ENCODE measurements around the gene MAST4. TPM values are rescaled to one million over a fixed set of nuclear protein-coding genes. Genes with fewer than 3 reads are reported as not detected.
"Not testable (repeated sequence)": the region's sequence is repeated elsewhere in the genome, so short reads cannot be mapped to it uniquely, and the experiment has no call there.

MAST4 gene
- total and polyA plus RNA-seq, 2 donors: 12.9 to 69.1 TPM

DNA sequence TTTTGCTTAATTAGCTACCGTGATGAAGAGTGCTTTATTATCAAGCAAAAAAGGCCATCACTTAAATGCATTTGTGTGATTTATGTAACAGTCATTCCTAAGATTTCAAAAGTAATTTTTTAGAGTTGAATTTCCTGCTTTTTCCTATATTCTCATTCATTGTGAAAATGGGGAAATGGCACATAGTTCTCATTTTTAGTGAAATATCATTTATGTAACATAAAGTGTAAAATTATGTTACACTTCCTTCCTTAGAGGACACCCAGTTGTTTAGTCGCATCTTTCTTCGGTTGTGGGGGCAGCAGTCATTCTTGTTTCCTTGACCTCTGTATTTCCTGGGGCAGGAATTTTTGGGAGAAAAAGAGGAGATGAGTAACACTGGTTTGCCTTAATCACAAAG is 142.8 kb downstream of the MAST4 start:
- H3K4me1 ChIP-seq (ENCODE audit: insufficient read depth): no peaks in the 10 kb centered on the region
- 90% methylated on average over 3 of the region's 3 CpGs for WGBS
- H3K27ac ChIP-seq (ENCODE audit: low read depth): no peak overlapping the region
- no peak overlapping the region for H3K4me3 ChIP-seq (ENCODE audit: low read depth, low read length)
- H3K36me3 ChIP-seq (ENCODE audit: insufficient read depth): no peaks in the 10 kb centered on the region
- DNase-seq (ENCODE audit: extremely low spot score): no peak

DNA sequence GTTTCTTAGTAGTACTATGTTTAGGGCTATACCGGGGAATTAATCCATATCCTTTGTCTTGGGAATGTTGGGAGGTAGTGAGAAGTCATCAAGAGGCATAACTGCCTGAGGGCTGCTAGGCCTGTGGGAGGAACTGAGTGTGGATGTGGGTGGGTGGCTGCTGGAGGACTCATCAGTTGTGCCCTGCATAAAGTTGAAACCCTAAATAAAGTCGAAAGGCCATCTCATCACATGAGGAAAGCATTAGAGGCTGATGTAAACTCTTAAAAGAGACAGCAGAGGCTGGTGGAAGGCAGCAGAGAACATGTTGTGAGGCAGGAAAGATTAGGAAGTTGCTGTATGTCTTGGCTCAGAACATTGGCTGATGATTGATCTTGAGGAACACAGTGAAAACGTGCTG is 143.8 kb downstream of the MAST4 start:
- Histone ChIP-seq H3K4me3 (ENCODE audit: low read depth, low read length) (no peak overlapping the region), H3K36me3 (ENCODE audit: insufficient read depth) (no peaks in the 10 kb centered on the region), H3K27ac (ENCODE audit: low read depth) (no peak overlapping the region), H3K4me1 (ENCODE audit: insufficient read depth) (no peaks in the 10 kb centered on the region)
- 62% methylated on average over 3 of the region's 3 CpGs for WGBS
- DNase-seq (ENCODE audit: extremely low spot score): no peak

DNA sequence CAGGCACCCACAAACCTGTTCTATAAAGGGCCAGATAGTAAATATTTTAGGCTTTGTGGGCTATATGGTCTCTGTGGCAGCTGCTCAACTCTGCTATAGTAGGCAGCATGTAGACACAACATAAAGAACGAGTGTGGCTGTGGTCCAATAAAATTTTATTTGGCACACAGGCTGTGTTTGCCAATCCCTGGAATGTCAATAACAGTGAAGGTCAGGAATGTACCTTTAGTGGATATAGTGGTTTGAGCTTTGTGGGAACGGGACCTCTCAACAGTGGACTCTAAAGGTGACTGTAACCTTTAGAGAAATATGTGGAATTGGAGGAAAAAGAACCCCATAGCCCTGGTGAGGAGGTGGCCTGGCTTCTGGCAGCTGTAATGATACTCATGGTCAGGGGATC is 145.2 kb downstream of the MAST4 start:
- Histone ChIP-seq H3K27ac (ENCODE audit: low read depth) (no peak overlapping the region), H3K4me3 (ENCODE audit: low read depth, low read length) (no peak overlapping the region), H3K36me3 (ENCODE audit: insufficient read depth) (no peaks in the 10 kb centered on the region), H3K4me1 (ENCODE audit: insufficient read depth) (no peaks in the 10 kb centered on the region)
- no peak for DNase-seq (ENCODE audit: extremely low spot score)
- 81% methylated on average over 2 of the region's 2 CpGs for WGBS

DNA sequence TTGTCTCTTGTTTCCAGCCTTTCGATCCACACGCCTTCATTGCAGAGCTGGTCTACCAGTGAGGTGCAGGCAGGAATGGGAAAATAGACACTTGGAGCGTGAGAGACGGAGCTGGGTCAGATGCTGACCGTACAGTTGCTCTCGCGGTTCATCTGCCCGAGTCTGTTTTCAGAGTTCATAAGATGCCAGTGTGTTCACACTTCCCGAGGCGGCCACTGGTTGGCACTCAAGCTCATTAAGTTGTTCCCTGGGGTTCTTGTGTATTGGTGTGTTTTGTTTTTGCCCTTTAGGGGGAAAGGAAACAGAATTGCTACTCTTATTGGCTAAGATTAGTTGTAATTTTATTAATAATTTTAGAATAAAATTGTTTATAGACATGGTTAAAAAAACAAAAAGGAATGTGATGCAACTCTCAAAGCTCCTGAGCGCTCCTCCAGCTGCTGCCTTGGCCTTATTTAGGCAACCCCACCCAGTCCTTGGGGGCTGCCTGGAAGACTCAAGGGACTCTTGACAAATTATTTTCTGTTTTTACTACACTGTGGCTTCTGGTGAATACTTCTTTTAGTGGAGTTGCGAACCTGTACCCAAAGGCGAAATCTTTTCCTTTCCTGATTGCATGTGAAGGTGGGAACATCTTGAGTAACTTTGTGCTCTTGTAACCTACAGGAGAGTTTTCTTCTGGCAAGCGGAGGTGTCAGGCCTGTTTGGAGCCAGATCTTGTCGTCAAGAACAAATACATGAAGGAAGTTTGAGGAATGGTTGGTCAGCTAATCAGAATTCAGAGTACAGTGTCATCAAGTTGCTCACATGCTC is 146.1 kb downstream of the MAST4 start:
- WGBS: 73% methylated on average over 15 of the region's 15 CpGs

DNA sequence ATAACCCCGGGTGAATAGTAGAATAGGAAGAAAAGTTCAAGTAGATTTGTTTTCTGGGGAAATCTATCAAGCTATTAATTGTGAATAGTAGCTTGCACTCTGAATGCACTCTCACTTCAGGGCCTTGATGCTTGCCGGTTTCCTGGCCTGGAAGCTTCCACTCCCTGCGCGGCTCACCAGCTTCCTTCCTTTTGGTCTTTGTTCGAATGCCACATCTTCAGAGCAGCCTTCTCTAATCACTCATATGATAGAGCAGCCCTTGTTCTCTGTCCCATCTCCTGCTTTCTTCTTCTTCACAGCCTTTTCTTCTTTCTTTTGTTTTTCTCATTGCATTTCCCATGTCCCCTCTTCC is 146.7 kb downstream of the MAST4 start:
- Histone ChIP-seq H3K4me3 (ENCODE audit: low read depth, low read length) (no peak overlapping the region), H3K36me3 (ENCODE audit: insufficient read depth) (no peaks in the 10 kb centered on the region), H3K27ac (ENCODE audit: low read depth) (no peak overlapping the region), H3K4me1 (ENCODE audit: insufficient read depth) (no peaks in the 10 kb centered on the region)
- whole genome bisulfite sequencing: 68% methylated on average over 5 of the region's 5 CpGs
- no peak for DNase-seq (ENCODE audit: extremely low spot score)

More for the DNA sequence above, 146.1 kb downstream of the MAST4 start:
- Histone ChIP-seq H3K36me3 (ENCODE audit: insufficient read depth) (no peaks in the 10 kb centered on the region), H3K4me1 (ENCODE audit: insufficient read depth) (no peaks in the 10 kb centered on the region), H3K27ac (ENCODE audit: low read depth) (no peak overlapping the region), H3K4me3 (ENCODE audit: low read depth, low read length) (no peak overlapping the region)
- no peak for DNase-seq (ENCODE audit: extremely low spot score)

DNA sequence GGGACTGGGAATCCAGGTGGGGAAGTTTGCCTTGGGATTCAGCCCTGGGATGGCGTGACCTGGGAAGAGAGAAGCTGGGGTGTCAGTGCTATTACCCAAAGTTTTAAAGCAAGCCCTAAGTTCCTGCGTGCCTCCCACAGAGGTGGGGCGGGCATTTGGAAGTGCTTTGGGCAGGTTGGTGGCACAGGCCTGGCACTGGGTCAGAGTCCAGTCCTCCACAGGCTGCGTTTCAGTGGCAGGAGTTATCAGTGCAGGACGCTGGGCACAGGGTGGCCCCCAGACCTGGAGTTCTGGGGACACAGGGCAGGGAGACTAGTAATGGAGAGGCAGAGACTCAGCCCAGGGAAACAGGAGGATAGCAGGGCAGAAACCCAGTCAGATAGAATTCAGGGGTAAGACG is 147.2 kb downstream of the MAST4 start:
- no peak for DNase-seq (ENCODE audit: extremely low spot score)
- 97% methylated on average over 6 of the region's 6 CpGs for WGBS
- Histone ChIP-seq H3K36me3 (ENCODE audit: insufficient read depth) (no peaks in the 10 kb centered on the region), H3K4me3 (ENCODE audit: low read depth, low read length) (no peak overlapping the region), H3K4me1 (ENCODE audit: insufficient read depth) (no peaks in the 10 kb centered on the region), H3K27ac (ENCODE audit: low read depth) (no peak overlapping the region)

DNA sequence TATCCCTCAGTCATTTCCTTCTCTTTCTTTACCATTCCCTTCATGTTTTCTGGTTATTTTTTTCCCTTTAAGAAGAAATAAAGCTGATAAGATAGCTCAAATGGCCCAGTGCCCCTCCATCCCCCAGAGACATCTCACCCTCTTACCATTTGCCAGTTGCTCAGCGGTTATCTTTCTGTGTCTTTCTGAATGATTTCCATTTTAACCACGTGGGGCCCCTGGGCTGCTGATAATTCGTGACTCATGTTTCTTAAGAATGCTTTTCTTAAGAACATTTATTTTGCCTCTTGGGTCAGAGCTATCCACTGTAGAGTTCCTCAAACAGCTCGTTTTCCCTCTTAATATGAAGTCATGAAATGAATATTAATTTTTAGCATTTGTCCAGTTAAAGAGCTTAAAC is 147.8 kb downstream of the MAST4 start:
- Histone ChIP-seq H3K4me1 (ENCODE audit: insufficient read depth) (no peaks in the 10 kb centered on the region), H3K27ac (ENCODE audit: low read depth) (no peak overlapping the region), H3K4me3 (ENCODE audit: low read depth, low read length) (no peak overlapping the region), H3K36me3 (ENCODE audit: insufficient read depth) (no peaks in the 10 kb centered on the region)
- DNase-seq (ENCODE audit: extremely low spot score): no peak
- 47% methylated on average over 4 of the region's 4 CpGs for WGBS

DNA sequence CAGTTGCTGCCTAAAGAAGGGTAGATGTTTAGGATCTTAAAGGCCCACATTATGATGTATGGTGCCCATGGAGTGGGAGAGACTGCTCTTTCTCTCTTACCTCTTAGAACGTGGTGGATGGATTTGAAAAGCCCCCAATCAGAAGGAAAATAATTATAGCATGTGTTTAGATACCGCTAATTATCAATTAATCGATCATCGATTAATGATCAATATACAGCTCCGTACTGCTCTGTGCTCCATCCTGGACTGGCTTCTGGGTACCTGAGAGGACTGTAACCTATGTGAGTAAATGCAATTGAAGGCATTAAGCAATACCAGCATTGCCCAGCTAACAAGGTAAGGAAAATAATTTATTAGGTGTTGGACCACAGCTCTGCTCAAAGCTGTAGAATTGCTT is 149.1 kb downstream of the MAST4 start:
- WGBS: 94% methylated on average over 5 of the region's 5 CpGs
- no peak overlapping the region for H3K4me3 ChIP-seq (ENCODE audit: low read depth, low read length)
- H3K4me1 ChIP-seq (ENCODE audit: insufficient read depth): no peaks in the 10 kb centered on the region
- no peak for DNase-seq (ENCODE audit: extremely low spot score)
- no peak overlapping the region for H3K27ac ChIP-seq (ENCODE audit: low read depth)
- H3K36me3 ChIP-seq (ENCODE audit: insufficient read depth): no peaks in the 10 kb centered on the region

DNA sequence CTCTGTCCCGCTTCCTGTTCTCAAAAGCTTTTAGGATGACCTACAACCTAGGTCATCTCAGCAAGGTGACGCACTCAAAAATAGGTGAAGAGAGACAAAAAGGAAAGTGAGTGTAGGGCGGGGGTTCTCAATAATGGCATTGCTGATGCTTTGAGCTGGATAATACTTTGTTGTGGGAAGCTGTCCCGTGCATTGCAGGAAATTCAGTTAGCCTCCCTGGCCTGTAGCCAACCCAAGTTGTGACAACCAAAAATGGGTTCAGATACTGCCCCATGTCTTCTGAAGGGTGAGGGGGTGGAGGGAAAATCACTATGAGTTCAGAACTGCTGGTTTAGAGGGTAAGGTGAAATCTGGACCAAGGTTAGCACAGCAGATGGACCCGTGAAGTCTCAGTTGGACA is 151.4 kb downstream of the MAST4 start:
- H3K36me3 ChIP-seq (ENCODE audit: insufficient read depth): no peaks in the 10 kb centered on the region

DNA sequence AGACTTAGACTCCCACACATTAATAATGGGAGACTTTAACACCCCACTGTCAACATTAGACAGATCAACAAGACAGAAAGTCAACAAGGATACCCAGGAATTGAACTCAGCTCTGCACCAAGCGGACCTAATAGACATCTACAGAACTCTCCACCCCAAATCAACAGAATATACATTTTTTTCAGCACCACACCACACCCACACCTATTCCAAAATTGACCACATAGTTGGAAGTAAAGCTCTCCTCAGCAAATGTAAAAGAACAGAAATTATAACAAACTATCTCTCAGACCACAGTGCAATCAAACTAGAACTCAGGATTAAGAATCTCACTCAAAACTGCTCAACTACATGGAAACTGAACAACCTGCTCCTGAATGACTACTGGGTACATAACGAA is 156.5 kb downstream of the MAST4 start:
- DNase-seq (ENCODE audit: extremely low spot score); H3K27ac ChIP-seq (ENCODE audit: low read depth); H3K4me3 ChIP-seq (ENCODE audit: low read depth, low read length); H3K36me3 ChIP-seq (ENCODE audit: insufficient read depth); H3K4me1 ChIP-seq (ENCODE audit: insufficient read depth): not testable (repeated sequence)
- WGBS: 43% methylated on average over 1 of the region's 2 CpGs

More for the DNA sequence above, 151.4 kb downstream of the MAST4 start:
- Histone ChIP-seq H3K4me3 (ENCODE audit: low read depth, low read length) (no peak overlapping the region), H3K4me1 (ENCODE audit: insufficient read depth) (no peaks in the 10 kb centered on the region), H3K27ac (ENCODE audit: low read depth) (no peak overlapping the region)
- no peak for DNase-seq (ENCODE audit: extremely low spot score)
- 83% methylated on average over 5 of the region's 5 CpGs for WGBS

DNA sequence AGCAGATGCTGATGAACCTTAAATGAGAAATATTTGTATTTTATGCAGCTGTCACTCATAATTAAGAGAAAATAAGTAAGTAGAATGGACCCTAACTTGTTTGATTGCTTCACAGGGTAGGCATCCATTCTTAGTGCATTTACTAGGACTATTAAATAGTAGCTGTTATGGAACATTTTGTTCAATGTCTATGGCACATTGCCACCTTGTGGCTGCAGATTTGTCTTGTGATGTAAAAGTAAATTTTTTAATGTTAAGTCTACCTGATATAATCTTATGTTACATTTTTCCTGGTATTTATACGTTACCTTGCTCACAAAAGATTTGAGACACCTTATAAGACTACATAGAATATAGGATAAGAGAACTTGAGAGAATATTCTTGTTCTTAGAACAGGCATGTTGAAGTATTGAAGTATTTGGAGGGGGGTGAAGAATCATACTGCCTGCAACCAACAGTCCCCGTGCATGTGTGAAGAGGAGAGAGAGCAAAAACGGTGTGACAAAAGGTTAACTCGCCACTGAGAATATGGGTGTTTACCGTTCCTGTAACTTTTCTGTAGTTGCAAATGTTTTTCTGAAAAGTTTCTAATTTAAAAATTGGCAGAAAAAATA is 161.1 kb downstream of the MAST4 start:
- Histone ChIP-seq H3K27ac (ENCODE audit: low read depth) (no peak overlapping the region), H3K4me3 (ENCODE audit: low read depth, low read length) (no peak overlapping the region), H3K4me1 (ENCODE audit: insufficient read depth) (no peaks in the 10 kb centered on the region), H3K36me3 (ENCODE audit: insufficient read depth) (no peaks in the 10 kb centered on the region)
- DNase-seq (ENCODE audit: extremely low spot score): peak; percentile 55
- 41% methylated on average over 5 of the region's 5 CpGs for WGBS

DNA sequence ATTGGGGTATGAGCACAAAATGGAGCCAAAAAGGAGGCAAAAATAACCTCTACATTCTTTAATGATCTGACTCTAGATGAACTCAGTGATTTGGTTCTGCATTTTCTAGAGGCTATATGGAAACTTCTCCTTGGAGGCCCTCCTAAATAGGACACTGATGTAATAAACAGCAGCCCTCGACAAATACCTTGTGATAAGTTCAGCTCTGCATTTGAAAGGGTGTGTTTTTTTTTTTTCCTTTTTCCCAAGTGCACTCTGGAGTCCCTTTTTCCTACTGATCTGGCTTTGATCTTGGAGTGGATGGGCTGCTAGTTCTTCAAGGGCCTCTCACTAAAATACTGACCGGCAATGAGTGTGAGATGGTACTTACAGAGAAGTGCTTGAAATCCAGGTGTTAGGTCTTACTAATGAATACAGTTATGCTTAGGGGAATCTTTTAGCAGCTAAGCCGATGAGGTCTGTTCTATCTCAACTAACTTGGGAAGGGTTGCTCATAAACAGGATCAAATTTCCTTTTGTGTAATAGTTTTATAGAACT is 161.7 kb downstream of the MAST4 start:
- Histone ChIP-seq H3K4me3 (ENCODE audit: low read depth, low read length) (no peak overlapping the region), H3K4me1 (ENCODE audit: insufficient read depth) (no peaks in the 10 kb centered on the region), H3K36me3 (ENCODE audit: insufficient read depth) (no peaks in the 10 kb centered on the region), H3K27ac (ENCODE audit: low read depth) (no peak overlapping the region)
- 61% methylated on average over 3 of the region's 3 CpGs for WGBS
- no peak for DNase-seq (ENCODE audit: extremely low spot score)

DNA sequence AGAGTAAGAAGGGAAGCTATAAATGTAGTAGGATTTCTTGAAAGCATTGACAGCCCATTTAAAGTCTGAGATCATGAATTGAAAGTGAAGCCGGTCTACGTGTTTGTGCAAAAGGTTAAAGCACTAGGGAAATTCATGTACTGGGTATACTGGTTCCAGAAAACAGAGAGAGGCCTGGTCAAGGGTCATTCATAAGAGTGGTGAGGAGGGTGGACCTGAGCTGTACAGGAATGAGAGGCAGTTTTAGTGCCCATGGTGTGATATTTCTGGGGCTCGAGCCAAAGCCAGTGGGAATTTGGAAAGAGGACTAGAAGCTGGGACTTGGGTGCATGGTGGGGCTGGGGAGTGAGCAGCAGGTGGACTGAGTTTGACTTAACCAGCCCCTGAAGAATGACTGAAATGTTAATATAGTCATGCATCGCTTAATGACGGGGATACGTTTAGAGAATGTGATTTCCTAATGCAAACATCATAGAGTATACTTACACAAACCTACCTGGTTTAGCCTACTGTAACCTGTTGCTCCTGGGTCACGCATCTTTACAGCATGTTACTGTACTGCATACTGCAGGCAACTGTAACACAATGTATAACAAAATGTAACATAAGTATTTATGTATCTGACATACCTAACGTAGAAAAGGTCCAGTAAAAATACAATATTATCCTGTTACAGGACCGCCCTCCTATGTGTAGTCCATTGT is 173.0 kb downstream of the MAST4 start:
- DNase-seq (ENCODE audit: extremely low spot score): no peak
- H3K36me3 ChIP-seq (ENCODE audit: insufficient read depth): no peaks in the 10 kb centered on the region
- H3K27ac ChIP-seq (ENCODE audit: low read depth): no peak overlapping the region
- no peak overlapping the region for H3K4me3 ChIP-seq (ENCODE audit: low read depth, low read length)
- no peaks in the 10 kb centered on the region for H3K4me1 ChIP-seq (ENCODE audit: insufficient read depth)
- 90% methylated on average over 9 of the region's 9 CpGs for WGBS

All from urinary bladder (tissue), 4 donors.